Tibial artery (tissue), 4 donors: ENCODE data around the gene TEX48.

ENCODE experiments used
- DNase-seq, 2 donors: peaks; one replicate each; pipeline ENCODE4 v3.0.0-alpha.2; 2019
- H3K27ac ChIP-seq, 2 donors: fragments of 200-600 bp; sonication (generic) in 1 of 2; 1 replicate in 1 of 2; 2 replicates in 1 of 2; pipeline ENCODE4 v1.5.1; 2018 to 2019; ENCODE audit warnings: mild to moderate bottlenecking in 1 of 2
- H3K27me3 ChIP-seq, 2 donors: fragments of 200-600 bp; sonication (generic) in 1 of 2; one replicate each; pipeline versions ENCODE4 v1.5.1 to v1.6.0; 2016 to 2019
- H3K36me3 ChIP-seq, 3 donors: fragments of 200-600 bp; sonication (generic) in 2 of 3; one replicate each; pipeline ENCODE4 v1.5.1; 2016 to 2019; ENCODE audit warnings: mild to moderate bottlenecking in 2 of 3
- H3K4me1 ChIP-seq, 4 donors: fragments of 200-600 bp; sonication (generic) in 2 of 4; 1 replicate in 3 of 4; 2 replicates in 1 of 4; pipeline ENCODE4 v1.5.1; 2016 to 2019
- H3K4me3 ChIP-seq, 2 donors: fragments of 200-600 bp; sonication (generic) in 1 of 2; 1 replicate in 1 of 2; 2 replicates in 1 of 2; pipeline ENCODE4 v1.5.1; 2018 to 2019; ENCODE audit warnings: mild to moderate bottlenecking in 2 of 2
- H3K9me3 ChIP-seq, 3 donors: fragments of 200-600 bp; sonication (generic) in 1 of 3; one replicate each; pipeline ENCODE4 v1.5.1; 2016 to 2019
- intact Hi-C: fragments of 100-400 bp; cut with DNase I; formaldehyde crosslinking; loops from one replicate; pipeline ENCODE4 v1.15.0; 2023; ENCODE audit warnings: low total_unique reads
- TF ChIP-seq, protein P1 (sequence below), 2 experiments: fragments of 200-600 bp in 1 of 2; fragments of 450-650 bp in 1 of 2; IDR thresholded peaks; one replicate each; pipeline ENCODE4 v1.5.1; 2017 to 2019; ENCODE audit warnings: antibody characterized with exemption in 2 of 2, mild to moderate bottlenecking in 1 of 2, moderate library complexity in 1 of 2

TEX48 gene

DNA sequence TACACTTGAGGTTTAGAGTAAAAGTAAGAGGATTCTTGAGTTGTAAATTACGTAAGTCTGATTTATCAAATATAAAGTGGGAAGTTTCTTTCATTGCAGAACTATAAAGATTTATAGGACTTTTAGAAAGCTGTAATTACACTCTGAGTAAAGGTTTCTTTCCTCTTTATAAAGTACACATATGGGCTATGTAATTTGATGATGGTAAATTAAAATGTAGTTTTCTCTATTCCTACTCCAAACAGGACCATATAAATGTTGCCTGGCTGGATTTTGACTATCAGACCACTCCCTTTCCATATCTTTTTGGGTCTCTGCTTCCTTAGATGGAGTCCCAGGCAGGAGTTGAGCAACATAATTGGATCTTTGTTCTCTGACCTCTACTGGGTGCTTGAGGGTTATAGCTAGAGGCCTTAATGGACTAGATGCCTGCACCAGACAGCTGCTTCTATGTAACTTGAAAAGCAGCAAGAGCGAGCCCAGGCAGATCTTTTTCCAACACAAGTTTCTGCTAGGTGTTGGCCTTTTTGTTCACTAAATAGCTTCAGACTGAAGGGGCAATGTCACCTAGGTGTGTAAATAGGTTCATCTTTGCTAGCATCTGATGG, 11.4 kb upstream of the TEX48 start:
- no peaks in the 10 kb centered on the region for H3K27me3 ChIP-seq
- intact Hi-C loops = no loop called here
- H3K9me3 ChIP-seq = no peaks in the 10 kb centered on the region
- DNase-seq = no peak
- TF ChIP-seq, protein P1, sequence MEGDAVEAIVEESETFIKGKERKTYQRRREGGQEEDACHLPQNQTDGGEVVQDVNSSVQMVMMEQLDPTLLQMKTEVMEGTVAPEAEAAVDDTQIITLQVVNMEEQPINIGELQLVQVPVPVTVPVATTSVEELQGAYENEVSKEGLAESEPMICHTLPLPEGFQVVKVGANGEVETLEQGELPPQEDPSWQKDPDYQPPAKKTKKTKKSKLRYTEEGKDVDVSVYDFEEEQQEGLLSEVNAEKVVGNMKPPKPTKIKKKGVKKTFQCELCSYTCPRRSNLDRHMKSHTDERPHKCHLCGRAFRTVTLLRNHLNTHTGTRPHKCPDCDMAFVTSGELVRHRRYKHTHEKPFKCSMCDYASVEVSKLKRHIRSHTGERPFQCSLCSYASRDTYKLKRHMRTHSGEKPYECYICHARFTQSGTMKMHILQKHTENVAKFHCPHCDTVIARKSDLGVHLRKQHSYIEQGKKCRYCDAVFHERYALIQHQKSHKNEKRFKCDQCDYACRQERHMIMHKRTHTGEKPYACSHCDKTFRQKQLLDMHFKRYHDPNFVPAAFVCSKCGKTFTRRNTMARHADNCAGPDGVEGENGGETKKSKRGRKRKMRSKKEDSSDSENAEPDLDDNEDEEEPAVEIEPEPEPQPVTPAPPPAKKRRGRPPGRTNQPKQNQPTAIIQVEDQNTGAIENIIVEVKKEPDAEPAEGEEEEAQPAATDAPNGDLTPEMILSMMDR (IDR thresholded peaks at IDR 0.05) = no peak
- no peak overlapping the region for H3K4me3 ChIP-seq
- H3K4me1 ChIP-seq = no peaks in the 10 kb centered on the region
- H3K27ac ChIP-seq = no peak overlapping the region
- no peaks in the 10 kb centered on the region for H3K36me3 ChIP-seq

GRCh38 chr9:114691956-114692295, 9.9 kb upstream of the TEX48 start:
- H3K4me3 ChIP-seq = no peak overlapping the region
- H3K27me3 ChIP-seq = no peaks in the 10 kb centered on the region
- no peak overlapping the region for H3K27ac ChIP-seq
- no peaks in the 10 kb centered on the region for H3K4me1 ChIP-seq
- no peaks in the 10 kb centered on the region for H3K36me3 ChIP-seq
- intact Hi-C loops = no loop called here
- TF ChIP-seq, protein P1 (IDR thresholded peaks at IDR 0.05) = no peak
- no peaks in the 10 kb centered on the region for H3K9me3 ChIP-seq
- DNase-seq = no peak

DNA sequence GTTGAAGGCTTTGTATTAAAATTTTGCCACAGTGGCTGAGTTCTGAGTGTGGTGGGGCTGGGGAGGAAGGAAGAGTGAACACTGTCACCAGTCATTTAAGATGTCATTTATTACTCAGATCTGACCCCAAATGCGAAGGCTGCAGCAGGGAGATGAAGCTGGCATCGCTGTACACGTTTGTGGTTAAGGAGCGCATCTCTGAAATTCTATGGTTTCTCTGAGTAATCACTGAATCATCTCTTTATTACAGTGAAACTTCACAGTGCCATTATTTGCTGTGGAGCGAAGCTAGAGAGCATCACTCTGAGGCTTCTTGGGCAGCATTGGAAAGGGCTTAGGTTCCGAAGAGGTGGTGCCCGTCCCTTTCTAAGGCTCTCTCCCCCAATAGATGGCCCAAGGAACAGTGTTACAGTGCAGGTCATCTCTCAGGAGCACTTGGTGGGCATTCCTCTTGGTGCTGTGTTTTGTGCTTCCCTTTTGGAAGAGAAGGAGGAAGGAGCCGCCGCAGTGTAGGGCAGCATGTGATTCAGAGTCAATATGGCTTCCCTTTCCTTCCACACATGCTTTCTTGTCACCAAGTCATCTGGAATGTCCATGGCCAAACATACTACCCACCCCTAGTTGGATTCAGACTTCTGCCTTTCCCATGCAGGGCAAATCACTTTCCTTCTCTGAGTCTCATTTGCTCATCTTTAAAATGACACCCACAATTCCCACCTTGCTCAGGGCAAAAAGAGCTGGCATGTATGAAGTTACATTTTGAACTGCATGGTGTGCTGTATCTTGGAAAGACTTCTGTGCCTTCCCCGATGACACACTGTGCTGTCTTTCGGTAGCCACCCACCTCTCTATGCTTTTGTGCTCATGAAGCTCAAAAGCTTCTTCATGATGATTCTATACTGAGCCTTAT, 9.3 kb upstream of the TEX48 start:
- H3K36me3 ChIP-seq = no peaks in the 10 kb centered on the region
- H3K27me3 ChIP-seq = no peaks in the 10 kb centered on the region
- no peaks in the 10 kb centered on the region for H3K4me1 ChIP-seq
- no peak overlapping the region for H3K27ac ChIP-seq
- intact Hi-C loops = no loop called here
- TF ChIP-seq, protein P1 (IDR thresholded peaks at IDR 0.05) = no peak
- no peaks in the 10 kb centered on the region for H3K9me3 ChIP-seq
- no peak for DNase-seq
- no peak overlapping the region for H3K4me3 ChIP-seq

DNA sequence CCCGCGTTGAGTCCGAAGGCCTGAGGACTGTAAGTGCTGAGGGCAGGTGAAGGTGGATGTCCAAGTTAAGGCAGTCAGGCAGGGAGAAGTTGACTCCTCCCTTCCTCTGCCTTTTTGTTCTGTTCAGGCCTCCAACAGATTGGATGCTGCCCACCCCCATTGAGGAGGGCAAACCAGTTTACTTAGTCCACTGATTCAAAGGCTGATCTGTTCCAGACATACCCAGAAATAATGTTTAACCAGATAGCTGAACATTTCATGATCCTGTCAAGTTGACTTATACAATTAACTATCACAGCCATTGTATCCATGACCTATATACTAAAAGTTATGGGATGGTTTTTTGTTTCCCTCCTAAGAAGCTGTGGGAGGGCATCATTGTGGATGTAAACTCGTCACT, 8.3 kb upstream of the TEX48 start:
- TF ChIP-seq, protein P1 (IDR thresholded peaks at IDR 0.05) = no peak
- no peaks in the 10 kb centered on the region for H3K27me3 ChIP-seq
- no peak overlapping the region for H3K4me3 ChIP-seq
- no peak overlapping the region for H3K27ac ChIP-seq
- no peaks in the 10 kb centered on the region for H3K4me1 ChIP-seq
- no peaks in the 10 kb centered on the region for H3K9me3 ChIP-seq
- H3K36me3 ChIP-seq = no peaks in the 10 kb centered on the region
- DNase-seq = no peak
- intact Hi-C loops = no loop called here

GRCh38 chr9:114689813-114690212, 7.8 kb upstream of the TEX48 start:
- no peaks in the 10 kb centered on the region for H3K27me3 ChIP-seq
- H3K9me3 ChIP-seq = no peaks in the 10 kb centered on the region
- DNase-seq = no peak
- H3K36me3 ChIP-seq = no peaks in the 10 kb centered on the region
- intact Hi-C loops = no loop called here
- H3K4me3 ChIP-seq = no peak overlapping the region
- no peaks in the 10 kb centered on the region for H3K4me1 ChIP-seq
- no peak overlapping the region for H3K27ac ChIP-seq
- TF ChIP-seq, protein P1 (IDR thresholded peaks at IDR 0.05) = no peak
